Transverse colon (tissue), 4 donors: ENCODE results near the gene SWSAP1. TPM values are rescaled to one million over a fixed set of nuclear protein-coding genes. Genes with fewer than 3 reads are reported as not detected.
"Not testable (repeated sequence)": the region's sequence is repeated elsewhere in the genome, so short reads cannot be mapped to it uniquely, and the experiment has no call there.

Experiments
- DNase-seq: peaks from one replicate; pipeline ENCODE4 v3.0.0-alpha.2; 2019
- H3K27ac ChIP-seq, 4 donors: fragments of 200-600 bp; sonication (generic); 2 replicates each; pipeline ENCODE4 v1.5.1; 2016 to 2018; ENCODE audit warnings: inconsistent platforms in 4 of 4
- H3K27me3 ChIP-seq: fragments of 200-600 bp; sonication (generic); 2 replicates; pipeline ENCODE4 v1.5.1; 2017; ENCODE audit warnings: inconsistent platforms
- H3K36me3 ChIP-seq, 4 donors: fragments of 200-600 bp; sonication (generic); 2 replicates each; pipeline ENCODE4 v1.5.1; 2017 to 2019; ENCODE audit warnings: inconsistent platforms in 4 of 4
- H3K4me1 ChIP-seq, 4 donors: fragments of 200-600 bp; sonication (generic); 2 replicates each; pipeline ENCODE4 v1.5.1; 2017 to 2020; ENCODE audit warnings: inconsistent platforms in 4 of 4
- H3K4me3 ChIP-seq, 4 donors: fragments of 200-600 bp; sonication (generic); 1 replicate in 1 of 4; 2 replicates in 3 of 4; pipeline versions ENCODE4 v1.5.1 to v1.6.1; 2017 to 2019; ENCODE audit warnings: inconsistent platforms in 4 of 4
- H3K9me3 ChIP-seq, 2 donors: fragments of 200-600 bp; sonication (generic); 2 replicates each; pipeline ENCODE4 v1.5.1; 2017 to 2019; ENCODE audit warnings: inconsistent platforms in 2 of 2
- EP300 ChIP-seq: sonication (generic); formaldehyde crosslinking; IDR thresholded peaks from one replicate; pipeline ENCODE4 v1.6.1; 2017; ENCODE audit warnings: antibody characterized with exemption, low read depth
- POLR2A ChIP-seq: fragments of 450-650 bp; IDR thresholded peaks from one replicate; pipeline ENCODE4 v1.6.1; 2016; ENCODE audit warnings: antibody characterized with exemption, mild to moderate bottlenecking, moderate library complexity
- POLR2AphosphoS5 ChIP-seq, 3 donors: sonication (generic); formaldehyde crosslinking; IDR thresholded peaks; one replicate each; pipeline ENCODE4 v1.6.1; 2016; ENCODE audit warnings: antibody characterized with exemption in 3 of 3
- WGBS, 2 donors: methylation state at CpG; one replicate each; pipeline ENCODE4 v1.1.5; 2018; ENCODE audit warnings: low coverage in 1 of 2; 5-methylcytosine and 5-hydroxymethylcytosine counted together
- in situ Hi-C, 4 donors: fragments of 200-750 bp; cut with MboI; loops; one replicate each; pipeline versions ENCODE4 v1.15.0 to v1.15.1; 2017; ENCODE audit warnings: low sequenced_read_pairs in 3 of 4, low pct_ligation_motif_present in 1 of 4, low pct_unique_long_range_greater_than_20kb in 1 of 4
- intact Hi-C: fragments of 100-400 bp; cut with DNase I; formaldehyde crosslinking; loops from one replicate; pipeline ENCODE4 v1.15.1; 2023; ENCODE audit warnings: low total_unique reads
- total RNA-seq, 4 donors: library from RNA; depleted of rRNA; stranded (reverse); fragments of >200 nt; gene quantifications; one replicate each; pipeline ENCODE4 v1.1.0, GENCODE V29; 2016
- TF ChIP-seq, protein P1 (sequence below), 5 experiments: fragments of 200-600 bp in 3 of 5; fragments of 450-650 bp in 2 of 5; sonication (generic) in 3 of 5; IDR thresholded peaks; 1 replicate in 2 of 5; 2 replicates in 3 of 5; pipeline ENCODE4 v1.5.1; 2016 to 2017; ENCODE audit warnings: antibody characterized with exemption in 5 of 5, inconsistent platforms in 3 of 5, mild to moderate bottlenecking in 2 of 5, moderate library complexity in 1 of 5

Gene SWSAP1
- total RNA-seq, 4 donors from 2014 or later: 2.1 to 11.1 (median 2.6) TPM

DNA sequence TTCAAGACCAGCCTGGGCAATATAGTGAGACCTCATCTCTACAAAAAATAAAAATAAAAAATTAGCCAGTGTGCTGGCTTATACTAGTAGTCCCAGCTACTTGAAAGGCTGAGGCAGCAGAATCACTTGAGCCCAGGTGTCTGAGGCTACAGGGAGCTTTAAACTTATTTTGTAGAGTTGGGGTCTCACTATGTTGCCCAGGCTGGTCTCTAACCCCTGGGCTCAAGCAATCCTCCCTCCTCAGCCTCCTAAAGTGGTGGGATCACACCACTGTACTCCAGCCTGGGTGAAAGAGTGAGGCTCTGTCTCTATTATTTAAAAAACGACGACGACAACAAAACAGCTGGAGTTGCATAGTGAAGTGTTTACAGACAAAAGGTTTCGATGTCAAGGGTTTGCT, 43.0 kb upstream of the SWSAP1 start:
- H3K4me1 ChIP-seq: no peaks in the 10 kb centered on the region
- in situ Hi-C loops (no loop called here), intact Hi-C loops (no loop called here)
- 59 to 82% methylated on average over 4 of the region's 4 CpGs for WGBS, 2 donors
- no peak overlapping the region for H3K4me3 ChIP-seq
- peaks cover 0 to 28% (median 10%) of the 10 kb centered on the region in 4 donors for H3K36me3 ChIP-seq
- no peaks in the 10 kb centered on the region for H3K9me3 ChIP-seq
- no peak for TF ChIP-seq POLR2AphosphoS5 (IDR thresholded peaks at IDR 0.05)
- TF ChIP-seq POLR2A: no peak
- TF ChIP-seq, protein P1, sequence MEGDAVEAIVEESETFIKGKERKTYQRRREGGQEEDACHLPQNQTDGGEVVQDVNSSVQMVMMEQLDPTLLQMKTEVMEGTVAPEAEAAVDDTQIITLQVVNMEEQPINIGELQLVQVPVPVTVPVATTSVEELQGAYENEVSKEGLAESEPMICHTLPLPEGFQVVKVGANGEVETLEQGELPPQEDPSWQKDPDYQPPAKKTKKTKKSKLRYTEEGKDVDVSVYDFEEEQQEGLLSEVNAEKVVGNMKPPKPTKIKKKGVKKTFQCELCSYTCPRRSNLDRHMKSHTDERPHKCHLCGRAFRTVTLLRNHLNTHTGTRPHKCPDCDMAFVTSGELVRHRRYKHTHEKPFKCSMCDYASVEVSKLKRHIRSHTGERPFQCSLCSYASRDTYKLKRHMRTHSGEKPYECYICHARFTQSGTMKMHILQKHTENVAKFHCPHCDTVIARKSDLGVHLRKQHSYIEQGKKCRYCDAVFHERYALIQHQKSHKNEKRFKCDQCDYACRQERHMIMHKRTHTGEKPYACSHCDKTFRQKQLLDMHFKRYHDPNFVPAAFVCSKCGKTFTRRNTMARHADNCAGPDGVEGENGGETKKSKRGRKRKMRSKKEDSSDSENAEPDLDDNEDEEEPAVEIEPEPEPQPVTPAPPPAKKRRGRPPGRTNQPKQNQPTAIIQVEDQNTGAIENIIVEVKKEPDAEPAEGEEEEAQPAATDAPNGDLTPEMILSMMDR (IDR thresholded peaks at IDR 0.05): no peak
- TF ChIP-seq EP300: no peak
- H3K27ac ChIP-seq: peak overlapping the region in 1 of 4 donors; percentile 12
- DNase-seq: no peak
- H3K27me3 ChIP-seq: no peaks in the 10 kb centered on the region

DNA sequence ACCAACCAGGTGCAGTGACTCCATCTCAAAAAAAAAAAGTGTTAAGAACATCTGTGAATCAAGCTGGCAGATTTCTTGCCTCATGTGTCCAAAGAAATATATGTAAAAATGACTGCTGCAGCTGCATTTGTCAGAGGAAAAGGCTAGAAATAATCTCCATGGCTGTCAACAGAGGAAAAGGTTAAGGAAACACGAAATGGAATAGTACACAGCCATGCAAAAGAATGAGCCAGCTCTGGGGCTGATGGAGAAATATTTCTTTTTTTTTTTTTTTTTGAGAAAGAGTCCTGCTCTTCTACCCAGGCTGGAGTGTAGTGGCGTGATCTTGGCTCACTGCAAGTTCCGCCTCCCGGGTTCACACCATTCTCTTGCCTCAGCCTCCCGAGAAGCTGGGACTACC, 41.6 kb upstream of the SWSAP1 start:
- peaks cover 0 to 28% (median 8%) of the 10 kb centered on the region in 4 donors for H3K36me3 ChIP-seq
- no peak overlapping the region for H3K4me3 ChIP-seq
- no peaks in the 10 kb centered on the region for H3K9me3 ChIP-seq
- 96 to 98% methylated on average over 5 of the region's 5 CpGs for WGBS, 2 donors
- intact Hi-C loops: no loop called here
- DNase-seq: no peak
- TF ChIP-seq, protein P1 (IDR thresholded peaks at IDR 0.05): no peak
- TF ChIP-seq EP300: no peak
- TF ChIP-seq POLR2A: no peak
- TF ChIP-seq POLR2AphosphoS5 (IDR thresholded peaks at IDR 0.05): no peak
- H3K27ac ChIP-seq: no peak overlapping the region
- in situ Hi-C loops: no loop called here
- H3K4me1 ChIP-seq: peaks cover 0 to 5% (median 2%) of the 10 kb centered on the region in 4 donors
- H3K27me3 ChIP-seq: no peaks in the 10 kb centered on the region

DNA sequence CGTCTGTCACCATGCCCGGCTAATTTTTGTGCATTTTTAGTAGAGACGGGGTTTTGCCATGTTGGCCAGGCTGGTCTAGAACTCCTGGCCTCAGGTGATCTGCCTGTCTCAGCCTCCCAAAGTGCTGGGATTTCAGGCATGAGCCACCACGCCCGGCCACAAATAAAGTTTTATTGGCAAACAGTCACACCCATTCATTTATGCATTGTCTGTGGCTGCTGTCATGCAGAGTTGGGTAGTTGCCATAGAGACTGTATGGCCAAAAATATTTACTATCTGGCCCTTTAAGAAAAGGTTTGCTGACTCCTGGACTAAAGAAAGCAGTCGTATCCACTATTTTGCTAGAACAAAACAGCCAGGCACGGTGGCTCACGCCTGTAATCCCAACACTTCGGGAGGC, 40.6 kb upstream of the SWSAP1 start:
- WGBS, 2 donors: 42 to 76% methylated on average over 2 to 9 of the region's 9 CpGs
- H3K4me3 ChIP-seq, H3K9me3 ChIP-seq, H3K27me3 ChIP-seq, intact Hi-C loops, in situ Hi-C loops, DNase-seq, H3K27ac ChIP-seq: not testable (repeated sequence)
- peaks cover 9 to 15% (median 12%) of the 10 kb centered on the region in 4 donors for H3K4me1 ChIP-seq
- H3K36me3 ChIP-seq: peaks cover 0 to 28% (median 6%) of the 10 kb centered on the region in 4 donors

DNA sequence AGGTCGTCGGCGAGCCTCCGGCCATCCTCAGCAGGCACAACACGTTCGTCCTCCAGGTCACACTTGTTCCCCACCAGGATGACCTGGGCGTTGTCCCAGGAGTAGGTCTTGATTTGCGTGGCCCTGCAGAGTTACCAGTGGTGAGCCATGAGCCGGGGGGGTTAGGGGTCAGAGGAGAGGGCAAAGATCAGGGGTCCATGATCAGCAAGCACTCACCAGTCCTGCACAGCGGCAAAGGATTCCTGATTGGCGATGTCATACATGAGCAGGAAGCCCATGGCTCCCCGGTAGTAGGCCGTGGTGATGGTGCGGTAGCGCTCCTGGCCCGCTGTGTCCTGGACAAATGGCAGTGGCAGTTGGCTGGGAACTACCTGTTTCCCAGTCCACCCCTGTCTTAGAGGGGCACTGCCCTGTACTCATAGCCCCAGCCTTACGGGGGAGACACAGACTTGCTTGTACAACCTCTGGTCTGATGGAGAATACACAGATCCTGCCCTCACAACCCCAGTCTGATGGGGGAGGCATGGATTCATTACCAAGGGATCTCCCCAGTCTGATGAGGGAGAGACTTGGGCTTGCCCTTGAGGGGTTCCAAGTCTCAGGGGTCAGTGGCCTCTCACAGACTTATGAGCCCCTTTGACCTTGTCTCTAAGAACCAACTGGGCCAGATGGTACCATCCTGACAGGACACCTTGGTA, 38.9 kb upstream of the SWSAP1 start:
- H3K36me3 ChIP-seq: peaks cover 0 to 28% (median 6%) of the 10 kb centered on the region in 4 donors
- H3K4me1 ChIP-seq: peaks cover 10 to 23% (median 22%) of the 10 kb centered on the region in 4 donors
- DNase-seq: no peak
- no peak overlapping the region for H3K4me3 ChIP-seq
- no peaks in the 10 kb centered on the region for H3K9me3 ChIP-seq
- TF ChIP-seq POLR2A (no peak), POLR2AphosphoS5 (IDR thresholded peaks at IDR 0.05) (no peak), EP300 (no peak)
- TF ChIP-seq, protein P1 (IDR thresholded peaks at IDR 0.05): no peak
- H3K27ac ChIP-seq: no peak overlapping the region
- intact Hi-C loops (no loop called here), in situ Hi-C loops (no loop called here)
- no peaks in the 10 kb centered on the region for H3K27me3 ChIP-seq
- 95% methylated on average over 17 of the region's 17 CpGs; no CpG with 5 or more reads in 1 of the 2 donors for WGBS, 2 donors
